HG03558 (cell line): ENCODE data around the gene LCN12.
A peak's percentile ranks its signal among the peaks of the same experiment; 100 is the strongest.

Experiments
- ATAC-seq: cut with Tn5 transposase; IDR thresholded peaks from one replicate; pipeline ENCODE4 v1.9.1; 2021; ENCODE audit warnings: moderate number of reproducible peaks; ENCODE audit not compliant: unreplicated experiment; ENCODE audit errors: extremely low read depth

Gene LCN12

DNA sequence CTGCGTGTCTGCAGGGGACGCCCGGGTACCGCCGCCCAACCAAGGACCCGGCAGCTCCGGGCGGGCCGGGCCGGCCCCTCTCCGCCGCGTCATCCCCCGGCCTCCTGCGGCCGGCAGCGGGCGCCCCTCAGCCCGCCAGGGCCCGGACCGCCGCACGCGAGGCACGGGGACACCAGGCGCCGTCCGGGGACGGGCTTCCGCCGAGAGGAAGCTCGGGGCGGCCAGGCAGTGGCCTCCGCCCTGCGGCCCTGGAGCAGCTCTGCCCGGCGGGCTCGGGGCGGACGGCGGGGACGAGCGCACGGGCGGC lies 7.9 kb upstream of the LCN12 start:
- ATAC-seq: peak; percentile 20

GRCh38 chr9:136944519-136945332 lies 7.3 kb upstream of the LCN12 start, which contains the start of the genes C8G and FBXW5:
TSS of gene C8G (plus strand) at chr9:136945243. CDS start at chr9:136945321, 78 bp downstream.
TSS of gene FBXW5 (minus strand) at chr9:136944738. CDS start at chr9:136944083, 655 bp downstream.
- peak; percentile 46 for ATAC-seq

DNA sequence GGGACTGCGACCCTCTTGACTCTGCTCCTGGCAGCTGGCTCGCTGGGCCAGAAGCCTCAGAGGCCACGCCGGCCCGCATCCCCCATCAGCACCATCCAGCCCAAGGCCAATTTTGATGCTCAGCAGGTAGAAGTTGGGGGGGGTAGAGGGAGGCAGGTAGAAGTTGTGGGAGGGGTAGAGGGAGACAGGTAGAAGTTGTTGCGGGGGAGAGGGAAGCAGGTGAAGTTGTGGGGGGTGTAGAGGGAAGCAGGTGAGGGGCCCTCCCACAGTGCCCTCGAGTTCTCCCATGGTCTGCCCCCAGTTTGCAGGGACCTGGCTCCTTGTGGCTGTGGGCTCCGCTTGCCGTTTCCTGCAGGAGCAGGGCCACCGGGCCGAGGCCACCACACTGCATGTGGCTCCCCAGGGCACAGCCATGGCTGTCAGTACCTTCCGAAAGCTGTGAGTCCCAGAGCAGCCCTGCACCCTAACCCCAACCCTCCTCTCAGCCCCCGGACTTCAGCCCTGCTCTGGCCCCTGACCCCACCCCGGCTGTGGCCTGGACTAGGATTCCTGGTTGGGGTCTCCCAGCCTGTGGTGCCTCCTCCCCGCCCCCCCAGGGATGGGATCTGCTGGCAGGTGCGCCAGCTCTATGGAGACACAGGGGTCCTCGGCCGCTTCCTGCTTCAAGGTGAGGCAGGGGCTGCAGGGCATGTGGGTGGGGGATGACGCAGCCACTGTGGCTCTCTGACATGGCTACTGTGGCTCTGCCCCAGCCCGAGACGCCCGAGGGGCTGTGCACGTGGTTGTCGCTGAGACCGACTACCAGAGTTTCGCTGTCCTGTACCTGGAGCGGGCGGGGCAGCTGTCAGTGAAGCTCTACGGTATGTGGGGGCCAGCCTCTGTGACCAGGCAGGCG lies 6.5 kb upstream of the LCN12 start:
- ATAC-seq: no peak

- ATAC-seq: no peak
Measured at GRCh38 chr9:136946228-136947027, 5.6 kb upstream of the LCN12 start.

DNA sequence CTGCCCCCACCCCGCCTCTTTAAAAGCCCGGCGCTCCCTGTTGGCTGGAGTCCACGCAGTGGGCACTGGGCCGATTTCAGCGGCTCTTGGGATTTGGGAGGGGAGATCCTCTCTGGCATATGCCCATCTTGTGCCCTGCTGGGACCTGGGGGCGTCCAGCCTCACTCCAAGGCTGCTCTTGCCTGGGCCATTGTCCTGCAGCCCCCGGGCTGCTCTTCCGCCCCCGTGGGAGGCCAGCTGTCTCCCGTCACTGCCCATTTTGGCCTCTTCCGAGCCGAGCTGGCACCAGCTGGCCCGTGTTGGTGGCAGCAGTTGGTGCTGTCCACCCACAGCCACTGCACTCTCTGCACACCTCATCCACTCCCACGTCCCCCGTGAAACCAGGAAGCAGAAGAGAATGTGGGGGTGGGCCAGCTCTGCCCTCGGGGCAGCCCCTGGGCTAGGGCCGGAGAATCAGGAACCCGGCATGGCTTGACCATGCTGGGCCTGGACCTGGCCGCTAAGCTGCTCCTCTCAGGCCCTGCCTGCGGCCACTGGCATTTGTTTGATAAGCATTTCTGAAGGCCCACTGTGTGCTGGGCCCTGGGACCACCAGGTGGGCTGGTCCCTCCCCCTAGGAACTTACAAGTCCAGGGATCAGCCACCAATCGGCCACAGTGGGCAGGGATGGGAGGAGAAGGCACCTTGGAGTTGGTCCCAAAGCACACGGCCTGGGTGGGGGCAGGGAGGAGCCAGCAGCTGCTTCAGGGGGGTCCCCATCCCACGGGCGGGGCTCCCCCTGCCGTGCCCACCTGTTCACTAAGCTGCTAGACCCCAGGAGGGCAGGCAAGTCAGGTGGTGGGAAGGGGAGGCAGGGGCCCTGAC lies 4.8 kb upstream of the LCN12 start:
- no peak for ATAC-seq

GRCh38 chr9:136947955-136948510 lies 4.0 kb upstream of the LCN12 start:
- no peak for ATAC-seq

GRCh38 chr9:136949239-136949816 lies 2.7 kb upstream of the LCN12 start:
- no peak for ATAC-seq

- ATAC-seq: peak; percentile 51
Measured at GRCh38 chr9:136949817-136950655, 2.0 kb upstream of the LCN12 start.

DNA sequence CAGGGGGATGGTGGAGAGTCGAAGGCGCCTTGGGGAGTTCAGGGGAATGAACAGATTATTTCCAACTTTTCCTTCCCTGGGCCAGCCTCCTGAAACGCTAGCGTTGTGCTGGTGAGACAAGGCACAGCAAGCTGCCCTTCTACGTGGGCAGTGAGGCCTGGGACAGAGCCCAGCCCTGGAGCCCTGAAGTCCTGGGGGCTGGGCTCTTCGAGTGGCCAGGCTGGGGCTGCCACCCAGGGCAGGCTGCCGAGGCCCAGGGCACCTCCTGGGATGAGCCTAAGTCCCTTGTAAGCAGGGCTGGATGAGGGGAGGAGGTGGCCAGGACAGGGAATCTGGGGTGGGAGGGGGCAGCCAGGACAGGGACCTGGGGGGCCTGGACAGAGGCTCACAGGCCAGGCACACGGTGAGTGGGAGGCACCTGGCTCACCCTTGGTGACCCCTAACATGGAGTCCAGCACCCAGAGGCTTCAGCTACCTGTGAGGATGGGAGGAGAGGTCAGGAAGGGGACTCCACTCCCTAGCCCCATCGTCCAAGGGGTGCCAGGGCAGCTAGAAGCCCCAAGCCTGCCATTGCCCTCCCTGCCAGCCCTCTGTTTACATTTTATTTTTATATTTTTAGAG lies 1.3 kb upstream of the LCN12 start:
- ATAC-seq: no peak

DNA sequence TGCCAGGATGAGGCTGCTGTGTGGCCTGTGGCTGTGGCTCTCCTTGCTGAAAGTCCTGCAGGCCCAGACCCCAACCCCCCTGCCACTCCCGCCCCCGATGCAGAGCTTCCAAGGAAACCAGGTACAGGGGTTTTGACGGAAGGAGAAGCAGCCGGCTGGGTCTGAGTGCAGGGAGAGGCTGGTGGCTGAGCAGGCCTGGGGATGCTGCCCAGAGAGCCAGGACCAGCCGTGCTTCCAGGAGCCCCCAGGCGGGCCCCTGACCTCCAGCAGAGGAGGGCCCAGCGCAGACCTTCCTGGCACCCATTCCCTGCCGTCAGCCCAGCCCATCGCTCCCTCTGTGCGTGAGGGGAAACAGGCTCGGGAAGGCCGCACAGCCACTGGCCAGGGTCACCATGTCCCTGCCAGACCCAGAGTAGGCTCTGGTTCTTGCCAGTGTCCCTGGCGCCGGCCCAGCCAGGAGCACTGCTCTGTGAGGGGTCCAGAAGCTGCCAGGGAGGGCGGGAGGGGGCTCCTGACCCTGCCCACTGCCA lies 313 bp downstream of the LCN12 start:
- no peak for ATAC-seq

DNA sequence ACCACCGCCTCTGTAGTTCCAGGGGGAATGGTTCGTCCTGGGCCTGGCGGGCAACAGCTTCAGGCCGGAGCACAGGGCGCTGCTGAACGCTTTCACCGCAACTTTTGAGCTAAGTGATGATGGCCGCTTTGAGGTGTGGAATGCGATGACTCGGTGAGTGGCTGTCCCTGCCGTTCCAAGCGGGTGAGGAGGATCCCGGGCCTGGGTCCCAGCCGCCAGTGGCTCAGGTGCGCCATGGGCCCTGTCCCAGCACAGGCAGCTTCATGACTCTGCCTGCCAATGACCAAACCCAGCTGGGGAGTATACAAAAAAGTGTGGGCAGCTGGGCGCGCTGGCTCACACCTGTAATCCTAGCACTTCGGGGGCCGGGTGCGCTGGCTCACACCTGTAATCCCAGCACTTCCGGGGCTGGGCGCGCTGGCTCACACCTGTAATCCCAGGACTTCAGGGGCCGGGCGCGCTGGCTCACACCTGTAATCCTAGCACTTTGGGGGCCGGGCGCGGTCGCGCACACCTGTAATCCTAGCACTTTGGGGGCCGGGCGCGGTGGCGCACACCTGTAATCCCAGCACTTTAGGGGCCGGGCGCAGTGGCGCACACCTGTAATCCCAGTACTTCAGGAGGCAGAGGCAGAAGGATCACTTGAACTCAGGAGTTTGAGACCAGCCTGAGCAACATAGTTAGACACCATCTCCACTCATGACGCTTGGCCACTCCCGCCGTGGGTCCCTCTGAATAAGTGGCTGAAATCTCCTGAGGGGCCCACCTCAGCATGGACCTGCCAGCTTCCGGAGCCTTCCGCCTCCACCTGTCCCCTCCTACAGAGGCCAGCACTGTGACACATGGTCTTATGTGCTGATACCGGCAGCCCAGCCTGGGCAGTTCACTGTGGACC lies 1.1 kb downstream of the LCN12 start:
- no peak for ATAC-seq

- no peak for ATAC-seq
Measured at GRCh38 chr9:136953771-136954269, 1.7 kb downstream of the LCN12 start.

DNA sequence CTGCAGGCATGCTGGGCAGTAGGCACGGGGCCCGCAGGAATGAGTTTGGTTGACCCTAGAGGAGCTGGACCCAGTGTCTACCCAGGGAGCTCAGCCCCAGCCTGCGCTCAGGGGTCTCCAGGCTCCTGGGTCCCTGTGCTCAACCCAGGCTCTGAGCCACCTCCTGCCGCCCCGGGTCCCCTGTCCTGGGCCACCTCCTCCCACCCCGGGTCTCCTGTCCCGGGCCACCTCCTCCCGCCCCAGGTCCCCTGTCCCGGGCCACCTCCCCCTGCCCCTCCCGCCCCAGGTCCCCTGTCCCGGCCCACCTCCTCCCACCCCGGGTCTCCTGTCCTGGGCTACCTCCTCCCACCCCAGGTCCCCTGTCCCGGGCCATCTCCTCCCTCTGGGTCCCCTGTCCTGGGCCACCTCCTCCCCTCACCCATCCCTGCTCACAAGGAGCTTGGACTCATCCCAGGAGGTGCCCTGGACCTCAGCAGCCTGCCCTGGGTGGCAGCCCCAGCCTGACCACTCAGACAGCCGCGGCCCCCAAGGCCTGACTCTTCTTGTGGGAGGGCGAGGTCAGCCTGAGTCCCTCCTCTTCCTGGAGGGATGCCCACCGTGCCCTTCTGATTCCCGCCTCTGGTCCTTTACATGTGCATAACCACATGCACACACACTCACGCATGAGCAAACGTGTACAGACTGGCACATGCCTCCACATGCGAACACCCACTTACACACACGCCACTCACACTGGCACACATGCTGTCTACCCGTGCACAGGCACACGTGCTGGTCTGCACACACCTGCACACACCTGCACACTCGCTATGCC lies 2.4 kb downstream of the LCN12 start:
- no peak for ATAC-seq

DNA sequence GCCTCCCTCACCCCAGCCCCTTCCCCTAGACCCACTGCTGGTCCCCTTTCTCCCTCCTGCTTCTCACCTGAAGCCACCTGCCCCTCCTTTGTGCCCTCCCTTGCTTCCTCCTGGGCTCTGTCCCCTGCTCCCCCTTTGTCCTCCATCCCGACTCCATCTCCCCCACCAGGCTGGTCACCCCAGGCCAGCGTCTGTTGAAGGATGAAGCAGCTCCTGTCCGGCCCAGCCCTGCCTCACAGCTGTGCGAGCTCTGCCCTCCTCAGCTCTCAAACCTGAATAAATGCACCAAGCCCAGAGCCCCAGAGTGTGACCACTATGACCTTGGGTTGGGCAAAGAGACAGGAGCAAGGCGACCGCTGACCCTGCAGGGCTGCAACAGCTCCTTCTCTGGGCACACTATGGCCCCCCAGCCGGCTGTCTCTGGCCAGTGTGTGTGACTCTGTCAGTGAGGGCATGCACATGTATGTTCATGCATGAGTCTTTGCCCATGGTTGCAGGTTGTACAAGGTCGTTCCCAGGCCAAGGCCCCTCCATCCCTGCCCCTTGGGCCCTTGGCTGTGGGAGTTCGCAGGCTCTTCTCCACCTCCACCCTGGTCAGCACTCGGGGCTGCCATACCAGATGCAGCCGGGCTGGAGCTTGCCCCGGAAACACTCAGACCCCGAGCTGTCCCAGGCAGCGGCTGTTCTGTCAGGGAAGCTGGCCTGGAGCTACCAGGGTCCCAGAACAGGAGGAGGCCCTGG lies 3.3 kb downstream of the LCN12 start:
- no peak for ATAC-seq

GRCh38 chr9:136955943-136956335 lies 3.9 kb downstream of the LCN12 start:
- ATAC-seq: no peak
